Stimulated activated naive CD8-positive, alpha-beta T cell treated with anti-CD3 and anti-CD28 coated beads, Interleukin-15, Interleukin-2, amounts not matched to agents 100 ng/mL and 50 ng/mL, for 24 hours (primary cell): Measurements from ENCODE around the gene LMBR1.

Source experiments
- H3K27ac Mint-ChIP-seq: one replicate; pipeline ENCODE4 v1.8.0; 2021; ENCODE audit warnings: mild to moderate bottlenecking, mixed read lengths
- H3K27me3 Mint-ChIP-seq: one replicate; pipeline ENCODE4 v1.8.0; 2021; ENCODE audit warnings: mixed read lengths
- H3K36me3 Mint-ChIP-seq: one replicate; pipeline ENCODE4 v1.8.0; 2021; ENCODE audit warnings: low read depth, mixed read lengths
- H3K4me1 Mint-ChIP-seq: one replicate; pipeline ENCODE4 v1.8.0; 2021; ENCODE audit warnings: low read depth, mixed read lengths
- H3K4me3 Mint-ChIP-seq: one replicate; pipeline ENCODE4 v1.8.0; 2021; ENCODE audit warnings: mild to moderate bottlenecking, mixed read lengths
- H3K9me3 Mint-ChIP-seq: one replicate; pipeline ENCODE4 v1.8.0; 2021; ENCODE audit warnings: mixed read lengths

Gene LMBR1

GRCh38 chr7:156776527-156776926, 116.5 kb downstream of the LMBR1 start:
- Mint-ChIP-seq H3K4me1 (peaks cover 64% of the 10 kb centered on the region), H3K27ac (peak overlapping the region; percentile 99), H3K4me3 (no peak overlapping the region), H3K9me3 (peaks cover 4% of the 10 kb centered on the region), H3K27me3 (no peaks in the 10 kb centered on the region), H3K36me3 (peaks cover 38% of the 10 kb centered on the region)

DNA sequence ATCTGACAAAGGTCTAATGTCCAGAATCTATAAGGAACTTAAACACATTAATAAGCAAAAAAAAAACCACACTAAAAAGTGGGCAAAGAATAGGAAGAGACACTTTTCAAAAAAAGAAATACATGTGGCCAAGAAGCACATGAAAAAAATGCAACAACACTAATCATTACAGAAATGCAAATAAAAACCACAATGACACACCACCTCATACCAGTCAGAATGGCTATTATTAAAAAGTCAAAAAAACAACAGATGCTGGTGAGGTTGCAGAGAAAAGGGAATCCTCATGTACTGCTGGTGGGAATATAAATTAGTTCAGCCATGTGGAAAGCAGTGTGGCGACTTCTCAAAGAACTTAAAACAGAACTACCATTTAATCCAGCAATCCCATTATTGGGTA, 119.0 kb downstream of the LMBR1 start:
- Mint-ChIP-seq H3K27me3 (no peaks in the 10 kb centered on the region), H3K4me1 (peaks cover 62% of the 10 kb centered on the region), H3K9me3 (peaks cover 4% of the 10 kb centered on the region), H3K36me3 (peaks cover 34% of the 10 kb centered on the region), H3K27ac (no peak overlapping the region), H3K4me3 (no peak overlapping the region)

- Mint-ChIP-seq H3K27me3 (no peaks in the 10 kb centered on the region), H3K36me3 (peaks cover 34% of the 10 kb centered on the region), H3K4me3 (no peak overlapping the region), H3K4me1 (peaks cover 51% of the 10 kb centered on the region), H3K27ac (no peak overlapping the region), H3K9me3 (peaks cover 4% of the 10 kb centered on the region)
These were observed 120.3 kb downstream of the LMBR1 start for GRCh38 chr7:156772725-156773124.

GRCh38 chr7:156768698-156769472, 124.1 kb downstream of the LMBR1 start:
- no peak overlapping the region for H3K4me3 Mint-ChIP-seq
- peaks cover 33% of the 10 kb centered on the region for H3K4me1 Mint-ChIP-seq
- peaks cover 24% of the 10 kb centered on the region for H3K36me3 Mint-ChIP-seq
- H3K27me3 Mint-ChIP-seq, result no peaks in the 10 kb centered on the region
- no peak overlapping the region for H3K27ac Mint-ChIP-seq
- no peaks in the 10 kb centered on the region for H3K9me3 Mint-ChIP-seq

DNA sequence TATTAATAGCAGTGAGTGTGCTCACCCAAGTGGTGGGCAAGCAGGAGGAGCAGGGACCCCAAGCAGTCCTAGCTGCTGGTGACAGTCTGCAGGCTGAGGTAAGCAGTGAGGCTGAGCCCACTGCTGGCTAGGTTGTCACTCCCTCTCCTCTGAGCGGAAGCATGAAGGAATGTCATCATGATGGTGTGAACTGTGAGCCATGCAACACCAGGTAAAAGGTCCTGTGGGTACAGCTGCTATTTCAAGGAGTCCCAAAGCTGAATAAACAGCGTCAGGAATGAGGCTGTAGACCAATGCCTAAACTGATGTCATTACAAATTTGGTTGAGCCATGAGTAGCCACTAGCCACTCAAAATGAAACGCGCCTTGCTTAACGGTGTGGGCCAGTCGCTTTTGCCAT, 126.3 kb downstream of the LMBR1 start:
- Mint-ChIP-seq H3K27ac (no peak overlapping the region), H3K27me3 (no peaks in the 10 kb centered on the region), H3K36me3 (peaks cover 31% of the 10 kb centered on the region), H3K4me3 (no peak overlapping the region), H3K4me1 (peaks cover 19% of the 10 kb centered on the region), H3K9me3 (no peaks in the 10 kb centered on the region)

GRCh38 chr7:156765901-156766656, 126.9 kb downstream of the LMBR1 start:
- Mint-ChIP-seq H3K36me3 (peaks cover 33% of the 10 kb centered on the region), H3K9me3 (no peaks in the 10 kb centered on the region), H3K4me3 (no peak overlapping the region), H3K27me3 (no peaks in the 10 kb centered on the region), H3K27ac (peak overlapping the region; percentile 15), H3K4me1 (peaks cover 14% of the 10 kb centered on the region)

- H3K36me3 Mint-ChIP-seq, result peaks cover 46% of the 10 kb centered on the region
- H3K9me3 Mint-ChIP-seq, result peaks cover 7% of the 10 kb centered on the region
- no peaks in the 10 kb centered on the region for H3K27me3 Mint-ChIP-seq
- peaks cover 13% of the 10 kb centered on the region for H3K4me1 Mint-ChIP-seq
- no peak overlapping the region for H3K27ac Mint-ChIP-seq
- no peak overlapping the region for H3K4me3 Mint-ChIP-seq
These were observed 128.2 kb downstream of the LMBR1 start for GRCh38 chr7:156764766-156765165.

GRCh38 chr7:156764016-156764669, 128.8 kb downstream of the LMBR1 start:
- H3K4me3 Mint-ChIP-seq, result no peak overlapping the region
- H3K36me3 Mint-ChIP-seq, result peaks cover 52% of the 10 kb centered on the region
- peaks cover 9% of the 10 kb centered on the region for H3K9me3 Mint-ChIP-seq
- no peak overlapping the region for H3K27ac Mint-ChIP-seq
- H3K4me1 Mint-ChIP-seq, result peaks cover 7% of the 10 kb centered on the region
- H3K27me3 Mint-ChIP-seq, result no peaks in the 10 kb centered on the region

GRCh38 chr7:156759579-156760202, 133.3 kb downstream of the LMBR1 start:
- H3K27me3 Mint-ChIP-seq, result no peaks in the 10 kb centered on the region
- H3K4me1 Mint-ChIP-seq, result peaks cover 2% of the 10 kb centered on the region
- H3K9me3 Mint-ChIP-seq, result peaks cover 9% of the 10 kb centered on the region
- H3K4me3 Mint-ChIP-seq, result no peak overlapping the region
- H3K27ac Mint-ChIP-seq, result no peak overlapping the region
- H3K36me3 Mint-ChIP-seq, result peaks cover 60% of the 10 kb centered on the region

GRCh38 chr7:156759143-156759542, 133.8 kb downstream of the LMBR1 start:
- peaks cover 64% of the 10 kb centered on the region for H3K36me3 Mint-ChIP-seq
- H3K4me3 Mint-ChIP-seq, result no peak overlapping the region
- H3K9me3 Mint-ChIP-seq, result peaks cover 9% of the 10 kb centered on the region
- H3K27ac Mint-ChIP-seq, result no peak overlapping the region
- H3K4me1 Mint-ChIP-seq, result peaks cover 6% of the 10 kb centered on the region
- H3K27me3 Mint-ChIP-seq, result no peaks in the 10 kb centered on the region

DNA sequence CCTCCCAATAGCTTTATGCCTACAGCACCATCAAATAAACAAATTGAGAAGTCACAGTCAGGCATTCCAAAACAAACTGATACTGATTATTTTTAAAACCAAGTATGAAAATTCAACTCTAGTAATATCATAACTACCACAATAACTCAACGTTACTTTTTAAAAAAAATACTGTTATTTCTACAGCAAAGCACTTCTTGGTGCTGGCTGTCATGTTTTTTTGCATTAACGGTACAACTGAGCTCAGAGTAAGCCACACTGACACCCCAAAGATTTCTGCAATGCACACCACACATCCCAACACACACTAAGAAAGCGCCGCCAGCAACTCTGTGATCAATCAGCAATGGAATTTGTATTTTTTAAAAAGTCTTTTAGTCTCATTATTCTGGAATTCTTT, 138.8 kb downstream of the LMBR1 start:
- H3K9me3 Mint-ChIP-seq, result no peaks in the 10 kb centered on the region
- peaks cover 10% of the 10 kb centered on the region for H3K4me1 Mint-ChIP-seq
- peaks cover 42% of the 10 kb centered on the region for H3K36me3 Mint-ChIP-seq
- no peak overlapping the region for H3K4me3 Mint-ChIP-seq
- H3K27ac Mint-ChIP-seq, result no peak overlapping the region
- H3K27me3 Mint-ChIP-seq, result no peaks in the 10 kb centered on the region

DNA sequence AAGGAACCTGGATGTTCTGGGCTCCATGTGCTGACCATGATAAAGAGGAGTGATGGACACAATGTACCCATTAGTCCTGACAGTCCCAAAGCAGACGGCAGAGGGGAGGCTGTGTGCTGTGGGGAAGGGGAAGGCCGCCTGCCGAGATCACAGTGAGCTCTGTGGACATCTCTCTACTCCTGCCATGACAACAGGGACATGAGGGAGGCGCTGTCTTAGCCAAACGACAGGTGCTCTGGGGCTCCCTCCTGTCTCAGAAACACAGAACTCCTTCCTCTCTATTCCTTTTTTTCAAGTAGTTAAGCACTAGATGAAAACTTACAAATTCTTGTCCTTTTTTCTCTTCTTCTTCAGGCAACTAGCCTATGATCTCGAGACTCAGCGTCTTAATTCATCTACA, 139.4 kb downstream of the LMBR1 start:
- Mint-ChIP-seq H3K36me3 (peaks cover 41% of the 10 kb centered on the region), H3K4me3 (no peak overlapping the region), H3K4me1 (peaks cover 10% of the 10 kb centered on the region), H3K9me3 (no peaks in the 10 kb centered on the region), H3K27ac (no peak overlapping the region), H3K27me3 (no peaks in the 10 kb centered on the region)

- no peaks in the 10 kb centered on the region for H3K9me3 Mint-ChIP-seq
- peaks cover 36% of the 10 kb centered on the region for H3K36me3 Mint-ChIP-seq
- H3K27ac Mint-ChIP-seq, result no peak overlapping the region
- H3K27me3 Mint-ChIP-seq, result no peaks in the 10 kb centered on the region
- H3K4me3 Mint-ChIP-seq, result no peak overlapping the region
- peaks cover 10% of the 10 kb centered on the region for H3K4me1 Mint-ChIP-seq
These were observed 139.8 kb downstream of the LMBR1 start for GRCh38 chr7:156753229-156753560.

DNA sequence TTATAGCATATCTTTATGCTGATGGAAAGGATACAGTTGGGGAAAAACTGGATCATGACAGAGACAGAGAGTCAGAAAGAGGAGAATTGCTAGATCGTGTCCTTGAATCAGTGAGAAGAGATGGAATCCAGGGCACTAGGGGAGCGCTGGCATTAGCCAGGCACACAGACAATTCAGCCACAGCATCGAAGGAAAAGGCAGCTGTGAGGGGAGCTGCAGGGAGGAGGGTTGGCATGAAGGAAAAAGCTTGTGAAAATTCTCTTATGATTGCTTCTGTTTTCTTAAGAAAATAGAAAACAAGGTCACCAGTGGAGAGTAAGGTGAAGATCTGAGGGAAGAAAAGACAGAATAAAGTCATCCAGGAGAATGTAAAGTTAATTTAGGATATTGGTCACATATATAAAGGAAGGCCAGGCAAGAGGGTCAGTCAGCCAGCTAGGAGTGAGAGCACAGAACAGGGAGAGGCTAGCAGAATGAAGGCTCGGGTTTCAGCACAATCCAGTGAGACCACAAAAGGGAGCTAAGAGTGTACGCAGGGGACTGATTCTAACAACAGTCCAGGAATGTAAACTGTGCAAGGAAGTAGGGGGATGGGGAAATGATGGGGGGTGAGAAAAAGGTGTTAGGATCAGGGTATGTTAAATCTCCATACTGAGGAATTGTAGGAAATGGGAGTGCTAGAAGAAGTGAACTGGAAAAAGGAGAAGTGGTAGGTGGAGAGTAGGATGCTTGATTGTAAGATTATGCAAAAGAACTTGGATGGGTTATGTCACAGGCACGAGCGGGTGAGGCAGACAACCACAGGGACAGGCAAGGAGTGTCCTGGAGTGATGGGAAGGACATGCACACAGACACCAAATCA, 140.4 kb downstream of the LMBR1 start:
- Mint-ChIP-seq H3K27me3 (no peaks in the 10 kb centered on the region), H3K4me1 (peaks cover 10% of the 10 kb centered on the region), H3K4me3 (no peak overlapping the region), H3K27ac (no peak overlapping the region), H3K9me3 (no peaks in the 10 kb centered on the region), H3K36me3 (peaks cover 36% of the 10 kb centered on the region)
